Activated CD4-positive, CD25-positive, alpha-beta regulatory T cell (primary cell): Measurements from ENCODE around the gene IQSEC1.

Experiments
- DNase-seq, 4 experiments: peaks; one replicate each; lab custom pipeline; 2025; lab: John Stamatoyannopoulos, UW

The IQSEC1 gene

GRCh38 chr3:12954180-12954579, 119.0 kb downstream of the IQSEC1 start:
- DNase-seq = no peak

- no peak for DNase-seq
Observed at GRCh38 chr3:12953201-12953995, 119.8 kb downstream of the IQSEC1 start.

GRCh38 chr3:12952343-12953200, 120.7 kb downstream of the IQSEC1 start:
- no peak for DNase-seq

- no peak for DNase-seq
Observed at GRCh38 chr3:12948891-12949711, 124.1 kb downstream of the IQSEC1 start.

GRCh38 chr3:12948371-12948770, 124.9 kb downstream of the IQSEC1 start:
- no peak for DNase-seq

- no peak for DNase-seq
Observed at GRCh38 chr3:12947504-12948369, 125.5 kb downstream of the IQSEC1 start.

GRCh38 chr3:12946649-12947316, 126.4 kb downstream of the IQSEC1 start:
- no peak for DNase-seq

- DNase-seq = no peak
Observed at GRCh38 chr3:12946251-12946648, 127.0 kb downstream of the IQSEC1 start.

- DNase-seq = no peak
Observed at GRCh38 chr3:12944849-12945248, 128.4 kb downstream of the IQSEC1 start.

- no peak for DNase-seq
Observed at GRCh38 chr3:12944413-12944812, 128.8 kb downstream of the IQSEC1 start.

GRCh38 chr3:12943124-12944021, 129.9 kb downstream of the IQSEC1 start:
- no peak for DNase-seq

- no peak for DNase-seq
Observed at GRCh38 chr3:12941495-12942023, 131.7 kb downstream of the IQSEC1 start.

GRCh38 chr3:12940854-12941253, 132.4 kb downstream of the IQSEC1 start:
- no peak for DNase-seq

GRCh38 chr3:12939137-12939536, 134.1 kb downstream of the IQSEC1 start:
- no peak for DNase-seq

GRCh38 chr3:12938258-12938711, 134.9 kb downstream of the IQSEC1 start:
- no peak for DNase-seq

GRCh38 chr3:12935861-12936830, 137.1 kb downstream of the IQSEC1 start:
- DNase-seq = no peak

GRCh38 chr3:12935023-12935860, 138.0 kb downstream of the IQSEC1 start:
- DNase-seq = no peak
